Measurements from ENCODE around the gene MXRA5.

- TF ChIP-seq ZNF468 (CRISPR knock-in tag; IDR thresholded peaks at IDR 0.05) (no peak), ARNT (IDR thresholded peaks at IDR 0.05) (no peak), POLR2A (IDR thresholded peaks at IDR 0.05; ENCODE audit: insufficient read depth in 1 of 2, low read depth in 2 of 2, low read length in 2 of 2) (no peak)
Measured at GRCh38 chrX:3293251-3293650, 53.2 kb downstream of the MXRA5 start.
